ENCODE measurements around the gene JAK1.
"Not testable (repeated sequence)": the region's sequence is repeated elsewhere in the genome, so short reads cannot be mapped to it uniquely, and the experiment has no call there.

Gene JAK1

DNA sequence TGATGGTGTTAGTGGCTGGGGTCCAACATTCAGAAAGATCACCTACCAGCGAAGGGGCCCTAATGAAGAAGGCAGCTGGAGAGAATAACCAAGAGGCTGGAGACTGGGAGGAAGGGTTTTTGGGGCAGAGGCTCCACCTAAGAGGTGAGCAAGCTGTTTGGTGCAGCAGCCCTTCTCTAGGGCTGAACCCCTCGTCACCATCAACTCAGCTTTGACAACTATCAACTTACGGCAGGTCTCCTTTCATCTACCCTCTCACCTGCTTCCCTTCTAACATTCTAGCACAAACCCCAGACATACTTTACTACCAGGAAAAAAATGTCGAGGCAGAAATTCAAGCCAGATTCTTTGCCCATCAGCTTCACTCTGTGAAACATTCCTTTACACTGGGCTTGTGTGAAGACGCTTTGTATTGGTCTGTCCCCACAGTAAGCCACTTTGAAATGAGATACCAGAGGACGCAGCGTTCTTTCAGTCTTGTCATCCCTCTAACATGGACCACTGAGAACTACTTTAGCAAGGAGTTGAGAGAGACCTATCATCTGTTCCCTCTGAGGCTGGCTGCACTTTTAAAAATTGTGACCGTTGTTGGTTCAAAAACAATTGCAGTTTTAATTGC is 136.8 kb downstream of the JAK1 start:
- DNase-seq = no peak

GRCh38 chr1:64828829-64829228 is 137.5 kb downstream of the JAK1 start:
- DNase-seq = no peak

DNA sequence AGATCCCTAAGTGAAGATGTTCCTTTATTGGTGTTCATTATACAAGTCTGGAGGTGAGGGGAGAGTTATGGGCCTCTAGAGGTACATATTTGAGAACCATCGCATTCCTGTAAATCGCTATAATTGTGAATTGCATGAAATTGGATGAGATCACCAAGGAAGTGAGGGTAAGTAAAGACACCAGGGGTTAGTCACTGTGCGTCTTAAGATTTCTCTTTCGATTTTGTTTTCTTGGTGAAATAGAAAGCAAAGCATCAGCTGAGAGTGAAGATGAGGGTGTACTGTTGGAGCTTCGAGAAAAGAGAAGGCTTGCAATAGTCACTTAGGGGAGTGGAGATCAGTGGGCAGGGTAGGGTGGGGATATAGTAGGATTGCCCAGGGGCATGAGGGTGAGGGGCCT is 139.4 kb downstream of the JAK1 start:
- DNase-seq = no peak

- peak; percentile 38 for DNase-seq
These were observed 142.5 kb downstream of the JAK1 start for GRCh38 chr1:64823691-64824476.

DNA sequence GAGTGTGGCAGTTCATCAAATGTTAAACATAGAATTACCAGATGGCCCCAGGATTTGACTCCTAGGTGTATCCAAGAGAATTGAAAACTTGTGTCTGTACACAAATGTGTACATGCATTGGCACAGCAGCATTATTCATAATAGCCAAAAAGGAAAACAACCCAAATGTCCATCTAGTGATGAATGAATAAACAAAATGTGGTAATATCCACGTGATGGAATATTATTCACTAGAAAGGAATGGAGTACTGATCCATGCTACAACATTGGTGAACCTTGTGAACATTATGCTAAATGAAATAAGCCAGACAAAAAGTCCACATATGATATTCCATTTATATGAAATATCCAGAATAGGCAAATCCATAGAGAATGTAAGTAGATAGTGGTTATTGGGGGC is 143.7 kb downstream of the JAK1 start:
- DNase-seq = no peak

DNA sequence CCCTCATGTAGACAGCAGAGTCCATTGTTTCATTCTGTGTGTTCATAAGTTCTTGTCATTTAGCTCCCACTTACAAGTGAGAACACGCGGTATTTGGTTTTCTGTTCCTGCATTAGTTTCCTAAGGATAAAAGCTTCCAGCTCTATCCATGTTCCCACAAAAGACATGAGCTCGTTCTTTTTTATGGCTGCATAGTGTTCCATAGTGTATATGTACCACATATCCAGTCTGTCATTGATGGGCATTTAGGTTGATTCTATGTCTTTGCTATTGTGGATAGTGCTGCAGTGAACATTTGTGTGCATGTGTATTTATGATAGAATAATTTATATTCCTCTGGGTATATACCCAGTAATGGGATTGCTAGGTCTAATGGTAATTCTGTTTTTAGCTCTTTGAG is 145.8 kb downstream of the JAK1 start:
- DNase-seq = not testable (repeated sequence)

GRCh38 chr1:64817364-64817763 is 149.0 kb downstream of the JAK1 start:
- not testable (repeated sequence) for DNase-seq

GRCh38 chr1:64814427-64814826 is 151.9 kb downstream of the JAK1 start:
- DNase-seq = no peak

GRCh38 chr1:64811131-64811530 is 155.2 kb downstream of the JAK1 start:
- DNase-seq = no peak

GRCh38 chr1:64810001-64810400 is 156.3 kb downstream of the JAK1 start:
- DNase-seq = no peak

DNA sequence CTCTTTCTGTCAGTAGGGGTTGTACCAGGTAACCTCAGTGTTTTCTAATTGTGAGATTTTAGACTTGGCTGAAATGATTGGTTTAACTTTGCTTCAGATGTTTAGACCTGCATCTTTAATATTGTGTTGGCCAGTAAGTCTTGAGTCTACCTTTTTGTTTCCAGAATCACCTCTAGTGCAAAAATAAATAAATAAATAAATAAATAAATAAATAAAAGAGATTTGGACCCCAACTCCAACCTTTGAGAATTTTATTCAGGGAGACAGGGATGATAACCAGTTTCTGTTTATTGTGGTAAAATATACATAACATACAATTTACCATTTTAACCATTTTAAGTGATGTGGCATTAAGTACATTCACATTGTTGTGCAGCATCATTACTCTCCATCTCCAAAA is 157.0 kb downstream of the JAK1 start:
- DNase-seq = no peak

DNA sequence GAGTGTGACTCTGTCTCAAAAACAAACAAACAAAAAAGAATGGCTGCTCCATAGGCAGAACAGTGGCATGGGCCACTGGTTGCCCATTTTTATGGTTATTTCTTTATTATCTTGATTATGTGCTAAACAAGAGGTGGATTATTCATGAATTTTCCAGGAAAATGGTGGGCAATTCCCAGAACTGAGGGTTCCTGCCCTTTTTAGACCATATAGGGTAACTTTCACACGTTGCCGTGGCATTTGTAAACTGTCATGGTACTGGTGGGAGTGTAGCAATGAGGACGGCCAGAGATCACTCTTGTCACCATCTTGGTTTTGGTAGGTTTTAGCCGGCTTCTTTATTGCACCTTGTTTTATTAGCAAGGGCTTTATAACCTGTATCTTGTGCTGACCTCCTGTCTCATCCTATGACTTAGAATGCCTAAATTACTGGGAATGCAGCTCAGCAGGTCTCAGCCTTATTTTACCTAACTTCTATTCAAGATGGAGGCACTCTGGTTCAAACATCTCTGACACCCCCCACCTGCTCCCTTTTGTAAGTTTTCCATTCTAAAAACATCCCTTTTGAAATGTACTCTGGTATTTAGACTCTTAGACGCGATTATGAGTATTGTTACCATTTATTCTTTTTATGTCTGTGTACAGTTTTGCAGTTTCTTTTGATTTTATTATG is 164.4 kb downstream of the JAK1 start:
- no peak for DNase-seq

DNA sequence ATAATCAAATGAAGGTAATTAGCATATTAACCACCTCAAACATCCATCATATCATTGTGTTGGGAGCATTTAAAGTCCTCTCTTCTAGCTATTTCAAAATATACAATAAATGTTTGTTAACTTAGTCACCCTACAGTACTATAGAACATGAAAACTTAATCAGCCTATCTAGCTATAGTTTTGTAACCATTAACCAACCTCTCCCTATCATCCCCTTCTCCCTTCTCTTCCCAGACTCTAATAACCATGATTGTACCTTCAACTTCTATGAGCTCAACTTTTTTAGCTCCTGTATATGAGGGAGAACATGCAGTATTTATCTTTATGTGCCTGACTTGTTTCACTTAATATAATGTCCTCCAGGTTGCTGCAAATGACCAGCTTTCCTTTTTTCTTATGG is 167.5 kb downstream of the JAK1 start:
- DNase-seq = no peak

DNA sequence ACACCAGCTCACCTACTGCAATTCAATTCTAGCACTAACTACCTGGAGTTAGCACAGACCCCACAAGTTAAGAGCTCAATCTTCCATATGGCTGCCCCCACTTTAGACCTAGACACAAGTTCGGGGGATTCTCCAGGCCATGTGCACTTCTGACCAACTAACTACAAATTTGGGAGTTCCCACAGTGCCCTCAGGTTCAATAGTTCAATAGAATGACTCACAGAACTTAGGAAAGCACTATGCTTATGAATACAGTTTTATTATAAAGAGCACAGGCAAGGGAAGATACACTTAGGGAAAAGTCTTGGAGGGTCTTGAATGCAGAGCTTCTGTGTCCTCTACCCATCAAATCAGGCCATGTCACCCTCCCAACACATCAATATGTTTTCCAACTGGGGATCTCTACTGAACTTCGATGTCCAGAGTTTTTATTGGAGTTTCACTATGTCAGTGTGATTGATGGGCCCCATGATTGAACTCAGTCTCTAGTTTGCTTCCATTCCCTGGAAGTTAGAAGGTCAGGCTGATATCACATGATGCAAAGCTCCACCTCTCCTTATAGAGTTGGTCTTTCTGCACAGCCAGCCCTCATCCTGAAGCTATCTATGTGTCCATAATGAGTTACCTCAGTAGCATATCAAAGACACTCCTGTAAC is 175.4 kb downstream of the JAK1 start:
- no peak for DNase-seq
